ELR (cell line): ENCODE data around the gene GGNBP2.
A peak's percentile ranks its signal among the peaks of the same experiment; 100 is the strongest.

Experiments used
- DNase-seq: peaks from one replicate; pipeline ENCODE4 v3.0.0-alpha.2; 2015; ENCODE audit warnings: low read depth

The GGNBP2 gene

DNA sequence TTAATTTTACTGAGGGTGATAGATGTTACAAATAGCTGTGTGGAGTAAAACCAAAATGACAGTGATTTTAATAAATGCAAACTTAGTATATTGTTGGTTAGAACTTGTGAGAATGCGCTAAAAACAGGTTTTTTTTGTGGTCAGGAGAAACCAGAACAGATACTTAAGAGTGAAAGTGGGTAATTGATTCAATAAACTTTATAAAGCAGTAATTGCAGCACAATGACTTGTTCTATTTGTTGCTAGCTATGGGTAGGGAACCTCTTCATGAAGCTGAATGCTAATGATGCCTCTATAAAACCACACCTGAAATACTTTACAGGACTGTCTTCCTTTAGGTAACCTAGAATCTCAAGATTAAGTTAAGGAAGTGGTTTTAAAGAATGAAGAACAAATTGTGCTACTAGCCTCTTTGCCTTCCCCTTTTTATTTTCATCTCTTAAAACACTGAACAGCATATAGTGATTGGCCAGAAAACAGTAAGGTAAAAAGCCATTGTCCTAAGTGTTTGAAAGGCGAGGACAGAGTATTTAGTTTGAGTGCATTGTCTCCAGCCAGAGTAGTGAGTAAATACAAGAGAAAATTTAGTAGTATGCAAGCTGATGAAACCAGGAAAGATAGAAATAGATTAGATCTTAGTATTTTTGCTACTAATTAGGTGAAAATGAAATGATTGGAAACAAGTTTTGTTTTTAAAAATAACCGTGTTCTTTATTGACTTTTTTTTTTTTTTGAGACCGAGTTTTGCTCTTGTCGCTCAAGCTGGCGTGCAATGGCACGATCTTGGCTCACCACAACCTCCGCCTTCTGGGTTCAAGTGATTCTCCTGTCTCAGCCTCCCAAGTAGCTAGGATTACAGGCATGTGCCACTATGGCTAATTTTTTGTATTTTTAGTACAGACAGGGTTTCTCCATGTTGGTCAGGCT, 6.0 kb downstream of the GGNBP2 start:
- no peak for DNase-seq

GRCh38 chr17:36553459-36553858, 8.7 kb downstream of the GGNBP2 start:
- no peak for DNase-seq

- DNase-seq = no peak
These were observed 21.4 kb downstream of the GGNBP2 start for GRCh38 chr17:36566081-36566480.

GRCh38 chr17:36575028-36575427, 30.3 kb downstream of the GGNBP2 start:
- no peak for DNase-seq

DNA sequence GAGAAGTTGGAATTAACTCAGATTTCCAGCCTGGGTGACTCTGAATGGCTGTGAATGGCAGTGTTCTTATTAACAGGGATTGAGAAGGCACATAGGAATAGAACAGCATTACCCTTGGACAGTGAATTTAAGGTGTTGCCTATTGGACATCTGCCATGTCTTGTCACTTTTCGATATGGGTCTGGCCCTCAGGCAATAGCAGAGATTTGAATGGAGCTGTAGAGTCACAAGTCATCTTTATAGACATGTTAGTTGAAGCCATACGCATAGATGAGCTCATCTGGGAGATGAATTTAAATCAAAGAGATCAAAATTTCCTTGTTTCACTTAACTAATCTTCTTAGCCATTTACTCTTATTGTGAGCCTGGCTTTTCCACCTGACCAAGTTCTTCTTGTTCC, 32.1 kb downstream of the GGNBP2 start:
- no peak for DNase-seq

DNA sequence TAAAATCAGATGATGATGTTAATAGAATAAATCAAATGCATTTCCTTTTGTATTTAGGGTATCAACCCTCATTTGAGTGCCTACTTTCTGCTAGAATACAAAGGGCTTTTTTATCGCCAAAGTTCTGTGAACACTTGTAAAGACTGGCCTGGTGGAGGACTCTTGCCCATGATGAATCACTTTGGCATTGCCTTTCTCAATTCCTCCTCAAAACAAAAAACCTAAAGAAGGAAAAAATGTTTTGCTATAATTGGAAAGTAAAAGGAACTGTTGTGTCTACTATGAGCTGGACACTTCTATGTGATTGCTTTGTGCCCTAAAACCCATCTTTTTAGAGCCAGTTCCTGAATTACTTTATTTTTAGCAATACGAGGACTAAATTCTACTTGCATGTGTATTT, 34.0 kb downstream of the GGNBP2 start:
- DNase-seq = no peak

- DNase-seq = no peak
These were observed 39.1 kb downstream of the GGNBP2 start for GRCh38 chr17:36583787-36584186.

- DNase-seq = no peak
These were observed 41.4 kb downstream of the GGNBP2 start for GRCh38 chr17:36586138-36586537.

- DNase-seq = no peak
These were observed 45.4 kb downstream of the GGNBP2 start for GRCh38 chr17:36590082-36590481.

GRCh38 chr17:36591434-36592315, 47.0 kb downstream of the GGNBP2 start, which contains the start of gene DHRS11:
TSS of gene DHRS11 (plus strand) at chr17:36591879. CDS start at chr17:36592010, 131 bp downstream.
- DNase-seq = peak; percentile 84

DNA sequence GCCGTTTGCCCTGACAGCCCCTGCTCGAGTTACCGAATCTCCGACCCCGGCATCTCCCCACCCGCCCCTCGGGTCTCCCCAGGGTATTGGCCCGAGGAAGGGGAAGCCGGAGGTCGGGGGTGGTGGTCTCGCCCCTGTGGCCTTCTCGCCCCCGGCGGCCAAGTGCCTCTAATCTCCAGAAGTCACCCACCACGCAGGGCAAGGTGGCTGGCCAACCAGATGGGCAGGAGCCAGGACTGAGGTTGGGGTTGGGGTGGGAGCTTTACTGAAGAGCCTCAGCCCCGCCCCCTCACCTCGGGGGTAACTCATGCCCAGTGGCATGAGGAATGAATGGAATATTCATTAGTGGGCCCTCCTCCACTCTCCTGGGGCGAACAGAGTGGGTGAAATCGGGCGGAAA, 47.6 kb downstream of the GGNBP2 start:
- DNase-seq = peak; percentile 54

GRCh38 chr17:36592716-36593321, 48.1 kb downstream of the GGNBP2 start:
- no peak for DNase-seq

GRCh38 chr17:36593656-36594316, 49.1 kb downstream of the GGNBP2 start:
- DNase-seq = no peak

GRCh38 chr17:36594626-36595401, 50.1 kb downstream of the GGNBP2 start:
- DNase-seq = no peak

GRCh38 chr17:36597226-36597625, 52.5 kb downstream of the GGNBP2 start:
- no peak for DNase-seq

- no peak for DNase-seq
These were observed 53.4 kb downstream of the GGNBP2 start for GRCh38 chr17:36597866-36598777.

DNA sequence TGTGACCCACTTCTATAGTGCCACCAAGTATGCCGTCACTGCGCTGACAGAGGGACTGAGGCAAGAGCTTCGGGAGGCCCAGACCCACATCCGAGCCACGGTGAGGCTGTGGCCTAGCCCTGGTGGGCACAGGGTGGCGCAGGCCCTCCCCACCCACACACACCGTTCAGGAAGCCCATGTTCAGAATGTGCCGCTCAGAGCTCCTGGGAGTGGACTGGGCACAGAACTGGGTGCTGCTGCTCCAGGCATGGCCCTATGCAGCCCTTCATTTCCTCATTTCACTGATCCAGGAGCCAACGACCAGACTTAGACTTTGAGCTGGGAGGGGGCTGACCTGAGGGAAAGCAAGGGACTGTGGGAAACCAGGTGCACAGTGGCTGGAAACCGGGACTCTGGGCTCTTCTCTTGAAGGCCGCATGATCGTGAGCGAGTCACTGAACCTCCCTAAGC, 54.3 kb downstream of the GGNBP2 start:
- DNase-seq = no peak

- no peak for DNase-seq
These were observed 55.0 kb downstream of the GGNBP2 start for GRCh38 chr17:36599546-36600250.

GRCh38 chr17:36600465-36600864, 55.7 kb downstream of the GGNBP2 start:
- DNase-seq = no peak
